Fibroblast of pulmonary artery (primary cell): ENCODE results near the gene DHRS3.

ENCODE experiments used
- DNase-seq: peaks from one replicate; pipeline ENCODE4 v3.0.0-alpha.2; 2010; ENCODE audit warnings: low read depth
- H3K4me3 ChIP-seq: replicated peaks from 2 replicates; pipeline ENCODE4 v1.5.1; 2011; ENCODE audit warnings: low read depth, mild to moderate bottlenecking, control low read depth, low read length, moderate library complexity
- TF ChIP-seq, protein P1 (sequence below): IDR thresholded peaks from 2 replicates; pipeline ENCODE4 v1.5.1; 2011; ENCODE audit warnings: mild to moderate bottlenecking, control low read depth, low read length, inconsistent platforms; ENCODE audit errors: missing control alignments

Gene DHRS3

DNA sequence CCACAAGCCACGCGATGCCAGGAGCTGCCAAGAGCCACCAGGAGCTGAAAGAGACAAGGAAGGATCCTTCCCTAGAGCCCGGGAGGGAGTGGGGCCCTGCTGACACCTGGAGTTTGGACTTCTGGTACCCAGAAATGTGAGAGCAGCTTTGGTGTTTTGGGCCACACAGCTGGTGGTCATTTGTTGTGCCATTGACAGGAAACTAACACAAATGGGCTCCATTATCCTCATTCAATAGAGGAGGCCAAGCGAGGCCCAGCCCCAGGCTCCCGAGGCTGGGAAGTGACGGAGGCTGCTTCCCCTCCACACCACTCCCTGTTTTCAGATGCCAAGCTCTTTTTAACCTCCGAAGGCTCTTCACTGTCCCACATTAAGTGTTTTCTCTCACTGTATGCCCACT is 25.5 kb downstream of the DHRS3 start:
- no peak for DNase-seq
- TF ChIP-seq, protein P1, sequence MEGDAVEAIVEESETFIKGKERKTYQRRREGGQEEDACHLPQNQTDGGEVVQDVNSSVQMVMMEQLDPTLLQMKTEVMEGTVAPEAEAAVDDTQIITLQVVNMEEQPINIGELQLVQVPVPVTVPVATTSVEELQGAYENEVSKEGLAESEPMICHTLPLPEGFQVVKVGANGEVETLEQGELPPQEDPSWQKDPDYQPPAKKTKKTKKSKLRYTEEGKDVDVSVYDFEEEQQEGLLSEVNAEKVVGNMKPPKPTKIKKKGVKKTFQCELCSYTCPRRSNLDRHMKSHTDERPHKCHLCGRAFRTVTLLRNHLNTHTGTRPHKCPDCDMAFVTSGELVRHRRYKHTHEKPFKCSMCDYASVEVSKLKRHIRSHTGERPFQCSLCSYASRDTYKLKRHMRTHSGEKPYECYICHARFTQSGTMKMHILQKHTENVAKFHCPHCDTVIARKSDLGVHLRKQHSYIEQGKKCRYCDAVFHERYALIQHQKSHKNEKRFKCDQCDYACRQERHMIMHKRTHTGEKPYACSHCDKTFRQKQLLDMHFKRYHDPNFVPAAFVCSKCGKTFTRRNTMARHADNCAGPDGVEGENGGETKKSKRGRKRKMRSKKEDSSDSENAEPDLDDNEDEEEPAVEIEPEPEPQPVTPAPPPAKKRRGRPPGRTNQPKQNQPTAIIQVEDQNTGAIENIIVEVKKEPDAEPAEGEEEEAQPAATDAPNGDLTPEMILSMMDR = no peak
- H3K4me3 ChIP-seq = no peak overlapping the region

DNA sequence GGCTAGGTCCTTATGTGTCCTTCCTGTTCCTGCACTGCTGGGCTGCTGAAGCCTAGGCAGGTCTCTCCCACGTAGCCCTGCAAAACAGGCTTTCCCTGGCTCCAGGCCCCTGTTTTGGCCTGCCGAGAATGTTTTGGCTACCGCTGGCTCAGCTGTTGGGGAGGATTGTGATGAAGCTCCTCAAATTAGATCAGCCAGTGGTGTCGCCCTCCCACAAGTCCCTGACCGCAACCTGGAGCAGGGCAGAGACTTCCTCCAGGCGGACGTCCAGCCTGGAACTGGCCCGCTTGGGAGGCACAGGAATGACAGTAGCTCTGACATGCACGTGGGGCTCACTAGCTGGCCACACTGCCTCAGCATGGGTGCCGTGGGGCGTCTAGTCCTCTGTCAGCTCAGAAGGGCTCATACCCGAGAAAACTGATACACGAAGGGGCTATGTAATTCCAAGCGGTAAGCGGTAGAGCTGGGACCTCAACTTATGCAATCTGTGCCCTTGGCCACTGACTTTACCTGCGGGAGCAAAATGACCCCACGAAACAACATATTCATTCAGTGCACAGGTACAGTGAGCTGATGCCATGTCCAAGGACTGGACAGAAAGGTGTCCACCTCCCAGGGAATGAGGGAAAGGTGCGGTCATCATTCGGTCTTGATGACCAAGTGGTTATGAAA is 26.6 kb downstream of the DHRS3 start:
- DNase-seq = peak; percentile 43
- H3K4me3 ChIP-seq = no peak overlapping the region
- TF ChIP-seq, protein P1 = no peak

DNA sequence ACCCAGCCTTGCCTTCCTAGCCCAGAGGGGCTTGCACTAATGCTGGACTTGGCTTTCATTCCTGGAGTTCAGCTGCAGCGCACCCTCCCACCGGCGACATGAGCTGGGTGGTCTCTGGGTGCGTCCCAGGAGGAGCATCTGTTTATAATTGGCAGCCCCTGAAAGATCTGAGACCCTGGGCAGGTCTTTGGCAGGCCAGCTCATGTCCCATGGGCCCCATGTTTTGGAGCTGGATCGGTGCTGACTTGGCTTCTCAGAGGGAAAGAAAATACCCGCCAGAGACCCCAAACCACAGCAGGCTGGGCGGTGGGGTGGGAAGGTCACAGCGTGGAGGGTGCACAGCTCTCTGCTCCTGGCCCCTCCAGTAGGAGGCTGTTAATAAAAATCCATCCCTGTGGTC is 29.3 kb downstream of the DHRS3 start:
- H3K4me3 ChIP-seq = no peak overlapping the region
- TF ChIP-seq, protein P1 = no peak
- DNase-seq = no peak

DNA sequence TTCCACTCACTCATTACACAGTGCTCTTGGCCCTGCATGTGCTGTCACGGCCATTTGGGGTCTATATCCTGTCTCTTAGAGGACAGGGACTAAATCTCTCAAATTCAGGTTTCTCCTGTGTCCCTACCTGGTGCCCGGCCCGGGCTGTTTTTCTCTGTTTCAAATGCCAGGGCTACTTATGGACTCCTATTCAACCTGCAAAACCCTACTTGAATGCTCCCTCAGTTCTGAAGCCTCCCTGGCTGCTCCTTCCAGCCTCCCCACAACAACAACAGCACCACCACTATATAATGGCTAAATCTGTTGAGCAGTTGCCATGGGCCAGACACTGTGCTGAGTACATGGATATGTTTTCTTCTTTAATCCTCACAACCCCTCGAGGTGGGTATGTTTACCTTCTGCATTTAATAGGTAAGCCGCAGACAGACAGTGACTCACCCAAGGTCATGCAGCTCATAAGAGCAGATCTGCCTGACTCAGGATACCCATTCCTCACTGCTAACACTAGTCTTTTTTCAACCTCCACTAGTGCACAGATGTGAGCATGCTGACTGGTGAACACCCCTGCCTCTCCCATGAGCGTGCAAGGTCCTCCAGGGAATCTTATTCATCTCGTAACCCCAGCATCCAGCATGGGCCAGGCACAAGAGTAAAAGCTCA is 29.9 kb downstream of the DHRS3 start:
- no peak overlapping the region for H3K4me3 ChIP-seq
- no peak for DNase-seq
- TF ChIP-seq, protein P1 = no peak

DNA sequence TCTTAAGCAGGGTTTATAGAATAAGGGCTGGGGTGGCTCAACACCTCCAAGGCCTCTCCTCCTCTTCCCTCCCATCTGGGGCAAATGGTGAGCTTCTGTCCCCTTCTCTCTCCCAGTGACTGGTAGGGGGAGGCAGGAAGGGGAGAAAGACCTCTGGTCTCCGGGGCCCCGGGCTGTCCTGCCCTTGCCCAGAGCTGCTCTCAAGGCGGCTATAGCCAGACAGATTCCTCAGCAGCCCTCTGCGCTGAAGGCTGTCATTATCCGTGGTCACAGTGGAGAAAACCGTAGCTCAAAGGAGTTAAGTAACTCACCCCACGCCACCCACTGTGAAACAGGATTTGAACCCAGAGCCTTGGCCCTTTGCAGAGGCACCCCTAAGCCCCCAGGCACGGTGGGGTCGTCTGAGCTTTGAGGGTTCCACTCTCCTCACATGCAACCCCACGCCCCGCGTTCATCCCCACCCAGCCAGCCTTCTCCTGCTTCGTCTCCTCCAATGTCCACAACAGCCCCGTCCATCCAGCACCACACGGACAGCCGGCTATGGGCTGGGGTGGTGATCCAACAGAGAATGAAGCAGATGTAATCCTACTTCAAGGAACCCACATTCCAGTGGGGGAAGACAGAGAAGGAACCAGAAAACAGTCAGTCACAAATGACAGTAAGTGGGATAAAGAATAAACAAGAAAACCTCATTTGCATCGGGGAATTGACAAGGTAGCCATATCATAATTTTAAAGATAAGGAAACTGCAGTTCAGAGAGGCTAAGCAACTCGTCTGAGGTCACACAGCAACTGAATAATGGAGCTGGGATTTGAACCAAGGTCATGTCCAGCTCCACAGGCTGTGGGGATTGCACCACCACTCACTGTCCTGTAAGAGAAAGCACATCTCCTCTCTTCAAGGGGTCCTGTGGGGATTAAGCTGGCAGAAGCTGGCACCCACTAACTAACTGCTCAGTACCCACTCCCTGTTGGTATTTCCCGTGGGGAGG is 31.8 kb downstream of the DHRS3 start:
- no peak overlapping the region for H3K4me3 ChIP-seq
- TF ChIP-seq, protein P1 = no peak
- no peak for DNase-seq

DNA sequence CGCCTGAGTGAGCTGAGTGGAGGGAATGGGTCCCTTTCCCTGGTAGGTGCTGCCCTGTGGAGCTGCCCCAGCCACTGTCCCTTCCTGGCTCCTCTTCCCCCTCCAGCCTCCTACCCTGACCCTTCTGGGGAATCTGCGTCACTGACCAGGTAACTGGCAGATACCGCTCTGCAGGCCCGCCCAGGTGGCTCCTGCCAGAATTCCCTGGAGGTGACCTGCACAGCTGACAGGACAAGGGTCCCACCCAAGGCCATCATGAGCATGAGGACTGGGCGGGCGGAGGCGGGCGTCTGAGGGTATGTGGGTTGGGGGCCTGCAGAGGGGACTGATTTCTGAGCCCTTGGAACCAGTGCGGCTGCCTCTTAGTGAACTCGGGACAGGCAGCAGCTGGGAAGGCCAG is 32.5 kb downstream of the DHRS3 start:
- DNase-seq = no peak
- TF ChIP-seq, protein P1 = no peak
- H3K4me3 ChIP-seq = no peak overlapping the region
